Nasal cavity respiratory epithelium epithelial cell of viscerocranial mucosa (primary cell): ENCODE measurements around the gene GRP. TPM values are rescaled to one million over a fixed set of nuclear protein-coding genes. Genes with fewer than 3 reads are reported as not detected.

Source experiments
- total RNA-seq: library from RNA; depleted of rRNA; stranded (reverse); fragments of >200 nt; gene quantifications from 2 replicates; pipeline ENCODE4 v1.2.3, GENCODE V29; 2014

GRP gene
- not detected in 2 replicates for total RNA-seq

DNA sequence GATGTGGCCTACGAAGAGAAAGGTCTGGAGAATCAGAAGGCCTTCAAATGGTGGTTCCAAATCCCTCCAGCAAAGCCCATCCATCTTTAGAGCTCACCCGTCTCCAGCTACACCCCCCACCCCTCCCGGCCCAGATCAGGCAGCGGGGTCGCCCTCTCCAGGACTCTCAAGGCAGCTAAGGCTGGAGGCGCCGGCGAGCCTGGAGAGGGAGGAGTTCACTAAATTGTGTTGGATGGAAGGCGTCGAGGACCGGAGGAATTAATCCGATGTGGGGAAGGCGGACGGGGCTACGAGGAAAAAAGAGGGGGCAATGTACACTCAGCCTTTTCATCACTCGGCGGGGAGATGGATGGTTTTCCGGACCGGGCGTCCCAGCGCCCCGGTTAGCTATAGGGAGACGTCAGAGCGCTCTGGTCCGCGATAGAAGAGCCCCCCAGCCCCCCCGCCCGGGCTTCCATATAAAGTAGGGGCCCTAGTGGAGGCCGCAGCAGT, at the start of gene GRP:
Gene GRP (plus strand): TSS at position 487 of the 492 bp plus-strand sequence. CDS start 108 bp downstream, outside the sequence.

GRCh38 chr18:59272891-59273758, 53.2 kb downstream of the GRP start, which contains the start of gene RAX:
Gene RAX, minus strand, starts transcription at chr18:59273454. Its CDS starts 248 bp downstream, at chr18:59273206.

Other genes starting within 250 kb of the GRP start
- 25.7 and 105 TPM in 2 replicates for gene SEC11C, start 80.3 kb upstream of the GRP start, total RNA-seq
- not detected in 2 replicates for gene RAX, start 53.3 kb downstream of the GRP start, total RNA-seq
- not detected in 2 replicates for gene CPLX4, start 98.5 kb downstream of the GRP start, total RNA-seq
- gene LMAN1, start 139.1 kb downstream of the GRP start, total RNA-seq = 148 and 341 TPM in 2 replicates